Naive thymus-derived CD4-positive, alpha-beta T cell (primary cell): Measurements from ENCODE around the gene TMEM14A. TPM values are rescaled to one million over a fixed set of nuclear protein-coding genes. Genes with fewer than 3 reads are reported as not detected.

Source experiments
- ATAC-seq: fragments of 150-1000 bp; cut with Tn5 transposase; 2 replicates; pipeline ENCODE4 v1.10.0; 2021; ENCODE audit warnings: mild to moderate bottlenecking, moderate library complexity
- CTCF ChIA-PET: fragments of 350-600 bp; sonication (Branson Sonifier 250); formaldehyde crosslinking; loops from one replicate; lab custom pipeline; 2021; ENCODE audit warnings: antibody characterized with exemption; lab: Charles Lee
- POLR2A ChIA-PET: fragments of 350-600 bp; sonication (Branson Sonifier 250); formaldehyde crosslinking; loops from one replicate; lab custom pipeline; 2021; ENCODE audit warnings: antibody characterized with exemption, inconsistent platforms; lab: Charles Lee
- DNase-seq, 9 donors: peaks; one replicate each; pipeline versions ENCODE4 v3.0.0 to v3.0.0-alpha.2; 2020 to 2022; ENCODE audit warnings: mixed read lengths in 1 of 9
- H3K27ac ChIP-seq: one replicate; pipeline ENCODE4 v1.7.0; 2013; ENCODE audit warnings: mild to moderate bottlenecking, low read depth, low read length, moderate library complexity
- H3K27me3 ChIP-seq, 2 donors: one replicate each; pipeline ENCODE4 v1.7.0; 2013; ENCODE audit warnings: low read length in 2 of 2, mild to moderate bottlenecking in 2 of 2, moderate library complexity in 2 of 2; ENCODE audit not compliant: control insufficient read depth in 2 of 2, insufficient read depth in 2 of 2
- H3K36me3 ChIP-seq, 3 experiments: 1 replicate in 2 of 3; 2 replicates in 1 of 3; pipeline ENCODE4 v1.7.0; 2013; ENCODE audit warnings: low read length in 3 of 3, mild to moderate bottlenecking in 3 of 3, moderate library complexity in 1 of 3; ENCODE audit not compliant: insufficient read depth in 3 of 3, control insufficient read depth in 2 of 3
- H3K4me1 ChIP-seq, 2 donors: one replicate each; pipeline ENCODE4 v1.7.0; 2013; ENCODE audit warnings: low read length in 2 of 2, mild to moderate bottlenecking in 2 of 2, moderate library complexity in 1 of 2; ENCODE audit not compliant: control insufficient read depth in 2 of 2, insufficient read depth in 2 of 2
- H3K4me3 ChIP-seq: 2 replicates; pipeline ENCODE4 v1.7.0; 2013; ENCODE audit warnings: mild to moderate bottlenecking, low read length
- H3K9me3 ChIP-seq, 3 experiments: 1 replicate in 2 of 3; 2 replicates in 1 of 3; pipeline ENCODE4 v1.7.0; 2013; ENCODE audit warnings: low read length in 3 of 3; ENCODE audit not compliant: control insufficient read depth in 2 of 3
- H3K27ac Mint-ChIP-seq, 9 donors: one replicate each; pipeline ENCODE4 v1.8.0; 2020 to 2022; ENCODE audit warnings: mixed read lengths in 9 of 9, mild to moderate bottlenecking in 8 of 9, moderate library complexity in 5 of 9, inconsistent platforms in 2 of 9
- H3K27me3 Mint-ChIP-seq, 5 donors: one replicate each; pipeline ENCODE4 v1.8.0; 2021 to 2022; ENCODE audit warnings: mixed read lengths in 5 of 5, mild to moderate bottlenecking in 1 of 5
- H3K36me3 Mint-ChIP-seq, 5 donors: one replicate each; pipeline ENCODE4 v1.8.0; 2020 to 2022; ENCODE audit warnings: mixed read lengths in 5 of 5, mild to moderate bottlenecking in 3 of 5, inconsistent platforms in 1 of 5
- H3K4me1 Mint-ChIP-seq, 7 donors: one replicate each; pipeline ENCODE4 v1.8.0; 2020 to 2022; ENCODE audit warnings: mixed read lengths in 7 of 7, mild to moderate bottlenecking in 3 of 7, inconsistent platforms in 1 of 7
- H3K4me3 Mint-ChIP-seq, 10 donors: one replicate each; pipeline ENCODE4 v1.8.0; 2020 to 2022; ENCODE audit warnings: mild to moderate bottlenecking in 10 of 10, mixed read lengths in 10 of 10, moderate library complexity in 6 of 10, inconsistent platforms in 2 of 10
- H3K9me3 Mint-ChIP-seq, 11 donors: one replicate each; pipeline ENCODE4 v1.8.0; 2020 to 2022; ENCODE audit warnings: mixed read lengths in 11 of 11, mild to moderate bottlenecking in 4 of 11, inconsistent platforms in 1 of 11, moderate library complexity in 1 of 11
- intact Hi-C, 2 donors: fragments of 100-400 bp; cut with micrococcal nuclease; formaldehyde crosslinking; loops; one replicate each; pipeline ENCODE4 v1.15.1; 2023
- polyA plus RNA-seq, 2 donors: library from polyadenylated mRNA; unstranded; fragments of 300-500 nt; fragmentation: Illumina TruSeq; gene quantifications; one replicate each; pipeline ENCODE4 v1.2.3, GENCODE V29; 2021
- total RNA-seq, 6 experiments: library from RNA in 5 of 6; stranded (reverse) in 5 of 6; gene quantifications; 1 replicate in 5 of 6; 2 replicates in 1 of 6; pipeline ENCODE4 v1.2.3 and lab custom pipeline; 2021 to 2026

TMEM14A gene
- total and polyA plus RNA-seq, 7 experiments from 2014 or later, result 5.3 to 26.1 (median 8.1) TPM

- H3K27ac Mint-ChIP-seq, result peak overlapping the region in 1 of 9 donors; percentile 16
- ATAC-seq (peak; percentile 87), DNase-seq (peak in 7 of 9 donors; percentile 14 to 48 (median 25))
- H3K27me3 Mint-ChIP-seq, result peaks cover 0 to 16% (median 0%) of the 10 kb centered on the region in 5 donors
- intact Hi-C loops, result loop anchor here (1.0 kb wide), 2 partner anchors 338 to 760 kb away; no protein-coding TSS in a partner anchor
- Histone ChIP-seq H3K9me3 (no peaks in the 10 kb centered on the region), H3K4me3 (no peak overlapping the region), H3K36me3 (no peaks in the 10 kb centered on the region), H3K27me3 (no peaks in the 10 kb centered on the region), H3K4me1 (no peaks in the 10 kb centered on the region), H3K27ac (no peak overlapping the region)
- H3K9me3 Mint-ChIP-seq, result peaks cover 0 to 1% (median 0%) of the 10 kb centered on the region in 11 donors
- H3K36me3 Mint-ChIP-seq, result no peaks in the 10 kb centered on the region
- ChIA-PET POLR2A (no interaction called here), CTCF (no interaction called here)
- H3K4me1 Mint-ChIP-seq, result peaks cover 0 to 7% (median 0%) of the 10 kb centered on the region in 7 donors
- H3K4me3 Mint-ChIP-seq, result no peak overlapping the region
These were observed 53.7 kb downstream of the TMEM14A start for GRCh38 chr6:52724406-52725121.

DNA sequence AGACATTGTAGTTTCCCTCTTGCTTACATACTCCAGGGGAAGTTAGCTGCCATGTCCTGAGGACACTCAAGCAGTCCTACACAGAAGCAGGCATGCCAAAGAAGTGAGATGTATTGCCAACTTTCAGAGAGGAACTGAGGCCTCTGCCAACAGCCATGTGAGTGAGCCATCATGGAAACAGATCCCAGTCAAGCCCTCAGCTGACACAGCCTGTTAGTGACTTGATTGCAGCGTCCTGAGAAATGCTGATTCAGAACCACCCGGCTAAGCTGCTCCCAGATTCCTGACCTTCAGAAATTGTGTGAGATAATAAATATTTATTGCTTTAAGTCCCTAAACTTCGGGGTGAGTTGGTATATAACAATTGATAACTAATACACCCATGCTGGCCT is 54.2 kb downstream of the TMEM14A start:
- H3K4me3 Mint-ChIP-seq, result no peak overlapping the region
- H3K27ac Mint-ChIP-seq, result no peak overlapping the region
- ChIA-PET CTCF (no interaction called here), POLR2A (no interaction called here)
- H3K9me3 ChIP-seq, result no peaks in the 10 kb centered on the region
- DNase-seq (no peak), ATAC-seq (no peak)
- H3K9me3 Mint-ChIP-seq, result peaks cover 0 to 1% (median 0%) of the 10 kb centered on the region in 11 donors
- H3K4me1 ChIP-seq, result no peaks in the 10 kb centered on the region
- H3K36me3 ChIP-seq, result no peaks in the 10 kb centered on the region
- no peaks in the 10 kb centered on the region for H3K36me3 Mint-ChIP-seq
- peaks cover 0 to 7% (median 0%) of the 10 kb centered on the region in 7 donors for H3K4me1 Mint-ChIP-seq
- no peak overlapping the region for H3K4me3 ChIP-seq
- H3K27me3 Mint-ChIP-seq, result peaks cover 0 to 16% (median 0%) of the 10 kb centered on the region in 5 donors
- no peak overlapping the region for H3K27ac ChIP-seq
- intact Hi-C loops, result no loop called here
- H3K27me3 ChIP-seq, result no peaks in the 10 kb centered on the region

GRCh38 chr6:52725535-52726192 is 54.8 kb downstream of the TMEM14A start:
- ChIA-PET POLR2A (no interaction called here), CTCF (no interaction called here)
- Mint-ChIP-seq H3K4me1 (peaks cover 0 to 7% (median 0%) of the 10 kb centered on the region in 7 donors), H3K9me3 (no peaks in the 10 kb centered on the region), H3K36me3 (no peaks in the 10 kb centered on the region), H3K27ac (no peak overlapping the region), H3K27me3 (peaks cover 0 to 14% (median 0%) of the 10 kb centered on the region in 5 donors), H3K4me3 (no peak overlapping the region)
- DNase-seq, result no peak
- Histone ChIP-seq H3K27me3 (no peaks in the 10 kb centered on the region), H3K36me3 (no peaks in the 10 kb centered on the region), H3K27ac (no peak overlapping the region), H3K9me3 (no peaks in the 10 kb centered on the region), H3K4me3 (no peak overlapping the region), H3K4me1 (no peaks in the 10 kb centered on the region)
- intact Hi-C loops, result no loop called here
- no peak for ATAC-seq

DNA sequence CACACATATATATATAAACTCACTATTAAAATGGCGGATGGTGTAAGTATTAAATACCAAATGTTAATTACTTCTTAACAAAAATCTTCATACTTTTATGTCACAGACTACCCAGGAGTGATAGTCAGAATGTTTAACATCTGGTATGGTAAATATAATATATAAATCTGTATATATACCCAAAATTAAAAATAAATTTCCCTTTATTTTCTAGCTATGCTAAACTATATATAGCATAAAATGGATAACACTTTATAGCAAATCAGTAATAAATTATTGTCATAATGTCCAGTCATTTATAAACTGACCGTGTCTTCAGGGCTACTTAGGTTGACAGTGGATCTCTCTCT is 55.3 kb downstream of the TMEM14A start:
- intact Hi-C loops, result no loop called here
- Histone ChIP-seq H3K27me3 (no peaks in the 10 kb centered on the region), H3K4me3 (no peak overlapping the region), H3K4me1 (no peaks in the 10 kb centered on the region), H3K9me3 (no peaks in the 10 kb centered on the region), H3K27ac (no peak overlapping the region), H3K36me3 (no peaks in the 10 kb centered on the region)
- DNase-seq, result no peak
- no peak overlapping the region for H3K4me3 Mint-ChIP-seq
- H3K27me3 Mint-ChIP-seq, result peaks cover 0 to 9% (median 0%) of the 10 kb centered on the region in 5 donors
- CTCF ChIA-PET, result no interaction called here
- no peaks in the 10 kb centered on the region for H3K9me3 Mint-ChIP-seq
- H3K27ac Mint-ChIP-seq, result no peak overlapping the region
- H3K4me1 Mint-ChIP-seq, result peaks cover 0 to 7% (median 0%) of the 10 kb centered on the region in 7 donors
- ATAC-seq, result no peak
- H3K36me3 Mint-ChIP-seq, result no peaks in the 10 kb centered on the region
- POLR2A ChIA-PET, result no interaction called here

DNA sequence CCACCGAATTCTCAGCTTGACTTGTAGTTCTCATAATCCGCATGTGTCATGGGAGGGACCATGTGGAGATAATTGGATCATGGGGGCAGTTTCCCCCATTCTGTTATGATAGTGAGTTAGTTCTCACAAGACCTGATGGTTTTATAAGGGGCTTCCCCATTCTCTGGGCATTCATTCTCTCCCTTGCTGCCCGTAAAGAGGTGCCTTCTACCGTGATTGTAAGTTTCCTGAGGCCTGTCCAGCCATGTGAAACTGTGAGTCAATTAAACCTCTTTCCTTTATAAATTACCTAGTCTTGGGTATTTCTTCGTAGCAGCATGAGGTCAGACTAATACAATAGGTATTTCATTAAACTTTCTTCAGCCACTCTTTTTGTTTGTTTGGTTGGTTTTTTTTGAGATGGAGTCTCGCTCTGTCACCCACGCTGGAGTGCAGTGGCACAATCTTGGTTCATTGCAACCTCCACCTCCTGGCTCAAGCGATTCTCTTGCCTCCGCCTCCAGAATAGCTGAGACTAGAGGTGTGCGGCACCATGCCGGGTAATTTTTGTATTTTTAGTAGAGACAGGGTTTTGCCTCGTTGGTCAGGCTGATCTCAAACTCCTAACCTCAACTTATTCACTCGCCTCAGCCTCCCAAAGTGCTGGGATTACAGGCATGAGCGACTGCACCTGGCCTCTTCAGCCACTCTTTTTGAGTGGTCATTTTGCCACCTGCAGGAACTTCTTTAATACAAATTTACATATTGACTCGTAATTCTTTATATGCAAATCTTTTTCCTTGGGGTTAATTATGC is 56.0 kb downstream of the TMEM14A start:
- H3K36me3 ChIP-seq, result no peaks in the 10 kb centered on the region
- ATAC-seq (no peak), DNase-seq (no peak)
- Mint-ChIP-seq H3K36me3 (no peaks in the 10 kb centered on the region), H3K4me1 (peaks cover 0 to 7% (median 0%) of the 10 kb centered on the region in 7 donors), H3K9me3 (no peaks in the 10 kb centered on the region), H3K27me3 (peaks cover 0 to 8% (median 0%) of the 10 kb centered on the region in 5 donors), H3K4me3 (no peak overlapping the region), H3K27ac (no peak overlapping the region)
- ChIA-PET POLR2A (no interaction called here), CTCF (no interaction called here)
- no peaks in the 10 kb centered on the region for H3K9me3 ChIP-seq
- intact Hi-C loops, result no loop called here
- H3K4me1 ChIP-seq, result no peaks in the 10 kb centered on the region
- no peak overlapping the region for H3K27ac ChIP-seq
- H3K27me3 ChIP-seq, result no peaks in the 10 kb centered on the region
- no peak overlapping the region for H3K4me3 ChIP-seq

DNA sequence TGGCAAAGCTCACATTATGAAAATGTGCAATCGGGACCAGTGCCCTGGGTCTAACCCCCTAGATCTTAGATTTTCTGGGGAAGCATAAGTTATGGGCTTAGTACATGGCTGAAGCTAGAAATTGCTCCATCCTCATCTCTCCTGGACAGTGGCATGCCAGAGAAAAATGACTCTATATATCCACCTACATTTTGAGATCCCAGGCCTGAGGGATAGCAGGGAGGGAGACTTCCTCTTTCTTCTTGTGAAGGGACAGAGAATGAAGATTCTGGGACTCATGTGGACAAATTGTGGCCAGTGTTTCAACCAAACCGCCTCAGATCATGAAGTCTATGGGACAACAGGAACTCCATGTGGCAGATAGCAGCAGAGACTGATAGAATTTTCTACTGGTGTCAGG is 57.0 kb downstream of the TMEM14A start:
- Mint-ChIP-seq H3K36me3 (no peaks in the 10 kb centered on the region), H3K27me3 (peaks cover 0 to 8% (median 0%) of the 10 kb centered on the region in 5 donors), H3K9me3 (no peaks in the 10 kb centered on the region), H3K4me1 (peaks cover 0 to 7% (median 0%) of the 10 kb centered on the region in 7 donors), H3K27ac (no peak overlapping the region), H3K4me3 (no peak overlapping the region)
- Histone ChIP-seq H3K36me3 (no peaks in the 10 kb centered on the region), H3K9me3 (no peaks in the 10 kb centered on the region), H3K4me1 (no peaks in the 10 kb centered on the region), H3K4me3 (no peak overlapping the region), H3K27ac (no peak overlapping the region), H3K27me3 (no peaks in the 10 kb centered on the region)
- CTCF ChIA-PET, result no interaction called here
- ATAC-seq (no peak), DNase-seq (no peak)
- intact Hi-C loops, result no loop called here
- POLR2A ChIA-PET, result no interaction called here
